Skeletal muscle tissue (tissue), 4 donors: ENCODE data around the gene BAIAP2L2. TPM values are rescaled to one million over a fixed set of nuclear protein-coding genes. Genes with fewer than 3 reads are reported as not detected.
A peak's percentile ranks its signal among the peaks of the same experiment; 100 is the strongest.

ENCODE experiments used
- H3K27ac ChIP-seq: one replicate; pipeline ENCODE4 v1.7.0; 2013; ENCODE audit warnings: mild to moderate bottlenecking, low read depth, low read length, inconsistent platforms
- H3K27me3 ChIP-seq, 3 donors: one replicate each; pipeline ENCODE4 v1.7.0; 2013; ENCODE audit warnings: low read length in 3 of 3; ENCODE audit not compliant: control insufficient read depth in 3 of 3, insufficient read depth in 3 of 3
- H3K36me3 ChIP-seq, 3 donors: one replicate each; pipeline ENCODE4 v1.7.0; 2013; ENCODE audit warnings: low read length in 3 of 3; ENCODE audit not compliant: control insufficient read depth in 3 of 3, insufficient read depth in 3 of 3
- H3K4me1 ChIP-seq, 3 donors: one replicate each; pipeline ENCODE4 v1.7.0; 2013; ENCODE audit warnings: low read length in 3 of 3, mild to moderate bottlenecking in 3 of 3; ENCODE audit not compliant: control insufficient read depth in 3 of 3, insufficient read depth in 3 of 3
- H3K4me3 ChIP-seq, 3 donors: one replicate each; pipeline ENCODE4 v1.7.0; 2013; ENCODE audit warnings: low read length in 3 of 3
- H3K9ac ChIP-seq, 3 donors: one replicate each; pipeline ENCODE4 v1.7.0; 2013; ENCODE audit warnings: low read length in 3 of 3, mild to moderate bottlenecking in 3 of 3, moderate library complexity in 2 of 3, low read depth in 1 of 3
- H3K9me3 ChIP-seq, 3 donors: one replicate each; pipeline ENCODE4 v1.7.0; 2013; ENCODE audit warnings: low read length in 3 of 3; ENCODE audit not compliant: control insufficient read depth in 3 of 3
- total RNA-seq: library from RNA; depleted of rRNA; stranded (reverse); fragments of >200 nt; gene quantifications from one replicate; pipeline ENCODE4 v1.2.3, GENCODE V29; 2014
- donor health status: Osteomylitis.

The BAIAP2L2 gene
- total RNA-seq, 1 donor from 2014 or later: not detected

DNA sequence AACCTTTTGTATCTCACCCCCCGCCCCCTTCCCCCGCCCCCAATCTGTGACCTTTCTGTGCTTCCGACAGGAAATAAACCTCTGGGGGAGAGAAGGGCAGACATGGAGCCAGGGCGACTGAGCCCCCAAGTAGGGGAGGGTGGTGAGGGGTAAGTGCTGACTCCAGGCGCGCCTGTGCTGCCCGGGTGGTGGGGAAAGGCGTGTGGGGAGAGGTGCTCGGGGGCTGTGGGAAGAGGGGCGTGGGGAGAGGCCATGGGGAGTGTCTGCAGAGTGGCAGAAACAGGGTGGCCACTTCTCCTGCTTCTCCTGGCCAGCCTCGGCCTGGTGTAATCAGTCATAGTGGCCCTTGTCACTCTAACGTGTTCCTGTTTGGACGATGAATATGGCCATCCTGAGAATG lies 34.5 kb downstream of the BAIAP2L2 start:
- peaks cover 0 to 8% (median 5%) of the 10 kb centered on the region in 3 donors for H3K27me3 ChIP-seq
- peaks cover 17 to 33% (median 23%) of the 10 kb centered on the region in 3 donors for H3K36me3 ChIP-seq
- no peak overlapping the region for H3K27ac ChIP-seq
- peaks cover 3 to 17% (median 9%) of the 10 kb centered on the region in 3 donors for H3K4me1 ChIP-seq
- H3K9ac ChIP-seq: no peak overlapping the region
- H3K4me3 ChIP-seq: no peak overlapping the region
- no peaks in the 10 kb centered on the region for H3K9me3 ChIP-seq

DNA sequence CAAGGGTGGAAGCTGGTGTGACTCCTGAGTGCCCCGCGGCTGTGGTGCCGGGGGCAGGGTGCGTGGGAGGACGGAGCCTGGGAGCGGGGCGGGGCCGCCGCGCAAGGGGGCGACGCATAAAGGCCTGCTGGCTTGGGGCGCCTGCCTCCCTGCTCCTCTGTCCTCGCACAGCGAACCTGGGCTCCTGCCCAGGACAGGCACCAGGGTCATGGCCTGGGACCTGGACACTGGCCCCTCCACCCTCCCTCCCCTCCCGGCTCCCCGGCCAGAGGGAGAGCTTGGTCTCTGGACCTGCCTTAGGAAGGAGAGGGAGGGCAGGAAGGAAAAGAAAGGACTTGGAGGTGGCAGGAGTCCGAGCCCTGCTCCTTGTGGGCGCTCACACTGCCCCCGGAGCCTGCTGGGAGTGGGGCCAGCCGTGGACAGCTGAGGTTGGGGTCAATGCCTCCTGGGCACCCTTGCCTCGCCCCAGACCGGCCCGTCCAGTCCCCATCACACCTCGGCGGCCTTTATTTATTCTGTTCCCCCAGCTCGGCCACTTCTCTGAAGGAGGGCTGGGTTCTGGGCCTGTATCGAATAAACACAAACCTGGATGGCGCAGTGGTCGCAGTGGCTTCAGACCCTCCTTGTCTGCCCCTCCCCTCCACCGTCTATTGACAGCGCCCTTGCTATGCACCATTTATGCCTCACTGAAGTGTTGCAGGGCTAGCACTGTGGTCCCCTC lies 35.2 kb downstream of the BAIAP2L2 start:
- no peak overlapping the region for H3K27ac ChIP-seq
- H3K9me3 ChIP-seq: no peaks in the 10 kb centered on the region
- H3K4me3 ChIP-seq: no peak overlapping the region
- H3K27me3 ChIP-seq: peaks cover 0 to 2% (median 0%) of the 10 kb centered on the region in 3 donors
- H3K9ac ChIP-seq: no peak overlapping the region
- peaks cover 17 to 33% (median 23%) of the 10 kb centered on the region in 3 donors for H3K36me3 ChIP-seq
- H3K4me1 ChIP-seq: peaks cover 7 to 20% (median 11%) of the 10 kb centered on the region in 3 donors

DNA sequence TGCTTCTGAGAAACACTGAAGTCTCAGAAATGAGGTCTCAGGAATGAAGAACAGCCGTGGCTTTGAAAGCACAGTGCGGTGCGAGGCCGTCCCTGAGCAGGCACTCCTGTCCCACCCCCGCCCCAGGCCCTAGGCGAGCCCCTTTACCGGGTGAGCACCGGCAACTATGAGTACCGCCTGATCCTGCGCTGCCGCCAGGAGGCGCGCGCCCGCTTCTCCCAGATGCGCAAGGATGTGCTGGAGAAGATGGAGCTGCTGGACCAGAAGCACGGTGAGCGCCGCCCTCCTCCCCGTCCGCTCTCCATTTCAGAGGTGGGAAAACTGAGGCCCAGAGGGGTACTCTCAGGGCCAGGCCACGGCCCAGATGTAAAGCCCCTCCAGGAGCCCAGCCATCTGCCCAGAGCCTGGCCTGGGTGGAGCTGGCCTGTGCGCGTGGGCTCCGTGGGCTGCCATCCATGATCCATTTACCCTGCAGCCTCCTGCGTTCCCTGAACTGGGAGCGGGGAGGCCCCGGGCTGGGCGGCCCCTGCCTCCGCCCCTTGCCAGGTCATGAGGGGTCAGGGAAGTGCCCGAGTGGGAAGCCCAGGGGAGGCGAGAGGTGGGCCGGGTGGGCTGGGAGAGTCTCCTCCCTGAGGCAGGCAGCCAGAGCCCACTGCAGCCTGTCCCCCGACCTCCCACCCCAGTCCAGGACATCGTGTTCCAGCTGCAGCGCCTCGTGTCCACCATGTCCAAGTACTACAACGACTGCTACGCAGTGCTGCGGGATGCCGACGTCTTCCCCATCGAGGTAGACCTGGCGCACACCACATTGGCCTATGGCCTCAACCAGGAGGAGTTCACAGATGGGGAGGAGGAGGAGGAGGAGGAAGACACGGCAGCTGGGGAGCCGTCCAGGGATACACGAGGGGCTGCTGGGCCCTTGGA lies 36.0 kb downstream of the BAIAP2L2 start:
- peaks cover 17 to 33% (median 23%) of the 10 kb centered on the region in 3 donors for H3K36me3 ChIP-seq

DNA sequence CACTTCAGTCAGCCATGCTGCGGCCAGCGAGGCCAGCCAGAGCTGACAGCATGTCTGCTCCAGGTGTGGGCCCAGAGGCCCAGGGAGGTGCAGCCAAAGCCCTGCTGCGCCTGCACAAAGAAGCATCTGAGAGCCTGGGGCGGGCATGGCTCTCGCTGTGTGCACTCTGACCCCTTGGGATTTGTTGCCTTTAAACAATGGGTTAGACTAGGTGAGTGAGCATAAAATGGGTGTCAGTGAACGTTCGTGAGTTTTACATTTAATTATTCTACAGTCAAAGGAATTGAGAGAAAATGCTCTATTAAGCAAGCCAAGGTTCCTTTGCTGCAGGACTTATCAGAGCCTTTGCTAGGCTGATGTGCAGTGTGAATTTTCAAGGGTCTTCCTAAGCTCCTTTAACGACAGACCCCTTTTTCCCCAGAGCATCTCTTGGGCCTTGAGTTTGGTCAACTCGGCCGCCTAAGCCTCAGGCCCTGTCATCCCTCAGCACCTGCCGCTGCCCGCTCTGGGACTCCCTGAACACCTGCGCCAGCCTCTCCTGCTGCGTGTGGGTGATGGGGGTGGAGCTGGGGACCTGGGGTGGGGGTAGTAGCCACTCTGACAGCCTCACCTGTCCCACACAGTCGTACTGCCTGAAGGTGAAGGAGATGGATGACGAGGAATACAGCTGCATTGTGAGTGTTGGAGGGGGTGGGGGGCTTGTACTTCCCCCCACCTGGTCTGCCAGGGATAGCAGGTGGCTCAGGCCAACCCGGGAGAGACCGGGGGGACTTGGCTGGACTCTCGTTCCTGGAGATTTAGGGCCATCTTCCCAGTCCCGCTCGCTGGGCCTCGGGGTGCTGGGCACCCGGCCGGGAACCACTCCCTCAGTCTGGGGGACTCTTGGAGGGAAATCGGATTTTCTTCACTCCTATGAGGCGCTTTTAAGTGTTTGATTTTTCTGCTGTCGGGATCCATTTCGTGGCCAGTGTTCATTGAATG lies 37.0 kb downstream of the BAIAP2L2 start:
- peaks cover 16 to 36% (median 25%) of the 10 kb centered on the region in 3 donors for H3K4me1 ChIP-seq
- no peaks in the 10 kb centered on the region for H3K9me3 ChIP-seq
- no peak overlapping the region for H3K4me3 ChIP-seq
- H3K9ac ChIP-seq: no peak overlapping the region
- no peak overlapping the region for H3K27ac ChIP-seq
- peaks cover 17 to 33% (median 23%) of the 10 kb centered on the region in 3 donors for H3K36me3 ChIP-seq
- H3K27me3 ChIP-seq: no peaks in the 10 kb centered on the region

More for the DNA sequence above, 36.0 kb downstream of the BAIAP2L2 start:
- Histone ChIP-seq H3K9ac (no peak overlapping the region), H3K27me3 (no peaks in the 10 kb centered on the region), H3K4me3 (no peak overlapping the region), H3K9me3 (no peaks in the 10 kb centered on the region), H3K27ac (no peak overlapping the region), H3K4me1 (peaks cover 13 to 27% (median 18%) of the 10 kb centered on the region in 3 donors)

DNA sequence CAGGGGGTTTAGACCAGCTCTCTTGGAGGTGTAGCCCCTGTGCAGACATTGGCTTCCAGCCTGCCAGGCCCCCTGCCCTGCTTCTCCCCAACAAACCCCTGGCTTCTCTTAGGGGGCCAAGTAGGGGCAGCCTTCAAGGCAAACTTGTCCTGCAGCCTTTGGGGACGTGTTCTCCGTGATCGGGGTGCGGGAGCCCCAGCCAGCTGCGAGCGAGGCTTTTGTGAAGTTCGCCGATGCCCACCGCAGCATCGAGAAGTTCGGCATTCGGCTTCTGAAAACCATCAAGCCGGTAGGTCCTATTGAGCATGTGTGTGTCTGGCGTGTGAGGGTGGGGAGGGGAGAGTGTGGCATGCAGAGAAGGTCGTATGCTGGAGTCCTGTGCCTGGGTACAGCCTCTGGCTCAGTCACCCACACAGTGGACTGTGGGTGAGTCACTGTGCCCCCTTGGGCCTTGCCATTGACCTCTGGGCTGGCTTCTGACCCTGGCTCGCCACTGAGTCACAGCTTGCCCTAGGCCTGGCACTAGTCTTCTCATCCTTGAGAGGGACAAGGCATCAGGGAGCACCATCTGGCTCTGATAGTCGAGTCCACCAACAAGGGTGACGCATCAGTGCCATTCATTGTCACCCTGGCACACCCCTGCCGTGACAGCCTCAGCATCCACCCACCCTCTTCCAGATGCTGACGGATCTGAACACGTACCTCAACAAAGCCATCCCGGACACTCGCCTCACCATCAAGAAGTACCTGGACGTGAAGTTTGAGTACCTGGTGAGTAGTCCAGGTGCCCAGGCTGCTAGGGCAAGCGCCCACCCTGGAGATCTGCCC lies 37.9 kb downstream of the BAIAP2L2 start:
- no peak overlapping the region for H3K4me3 ChIP-seq
- H3K9ac ChIP-seq: no peak overlapping the region

DNA sequence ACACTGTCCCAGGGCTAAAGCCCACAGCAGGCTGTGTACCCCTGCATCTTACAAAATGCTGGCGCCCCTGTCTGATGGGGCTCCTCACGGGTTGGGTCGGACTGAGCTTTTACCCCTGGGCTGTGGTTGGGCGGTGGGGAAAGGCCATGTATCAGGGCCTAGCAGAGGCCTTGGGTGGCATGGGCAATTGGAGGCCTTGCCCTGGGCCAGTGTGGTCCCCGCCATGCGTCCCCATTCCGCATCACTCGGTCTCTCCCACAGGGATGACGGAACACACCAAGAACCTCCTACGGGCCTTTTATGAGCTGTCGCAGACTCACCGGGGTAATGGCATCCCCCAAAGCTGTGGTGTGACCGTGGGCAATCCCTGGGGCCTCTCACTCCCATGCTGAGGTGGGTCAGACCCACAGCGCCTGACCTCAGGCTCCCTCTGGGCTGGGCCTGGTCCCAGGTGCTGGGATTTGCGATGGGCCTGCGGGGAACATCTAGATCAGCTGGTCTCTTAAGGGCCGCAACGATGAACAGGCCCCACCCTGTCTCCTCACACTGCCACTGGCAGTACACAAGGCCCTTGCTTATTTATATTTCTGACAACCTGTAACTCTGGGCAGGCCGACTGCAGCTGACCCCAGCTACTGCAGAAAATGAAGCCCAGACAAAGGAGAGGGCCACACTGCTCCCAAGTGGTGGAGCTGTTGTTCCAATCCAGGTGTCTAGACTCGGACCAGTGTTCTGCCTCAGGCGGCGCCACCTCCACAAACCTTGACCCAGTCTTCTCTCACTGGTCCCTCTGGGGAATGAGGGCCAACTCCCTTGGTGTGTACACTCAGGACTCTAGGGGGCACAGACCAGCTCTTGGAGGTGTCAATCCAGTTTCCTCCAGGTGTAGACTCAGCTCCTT lies 38.8 kb downstream of the BAIAP2L2 start:
- Histone ChIP-seq H3K27me3 (no peaks in the 10 kb centered on the region), H3K4me1 (peaks cover 33 to 52% (median 43%) of the 10 kb centered on the region in 3 donors), H3K9ac (peak overlapping the region in 1 of 3 donors; percentile 25), H3K27ac (peak overlapping the region; percentile 93), H3K4me3 (no peak overlapping the region), H3K9me3 (no peaks in the 10 kb centered on the region), H3K36me3 (peaks cover 21 to 30% (median 23%) of the 10 kb centered on the region in 3 donors)

More for the DNA sequence above, 37.9 kb downstream of the BAIAP2L2 start:
- Histone ChIP-seq H3K9me3 (no peaks in the 10 kb centered on the region), H3K27ac (no peak overlapping the region), H3K4me1 (peaks cover 25 to 45% (median 34%) of the 10 kb centered on the region in 3 donors), H3K27me3 (no peaks in the 10 kb centered on the region), H3K36me3 (peaks cover 21 to 33% (median 23%) of the 10 kb centered on the region in 3 donors)

DNA sequence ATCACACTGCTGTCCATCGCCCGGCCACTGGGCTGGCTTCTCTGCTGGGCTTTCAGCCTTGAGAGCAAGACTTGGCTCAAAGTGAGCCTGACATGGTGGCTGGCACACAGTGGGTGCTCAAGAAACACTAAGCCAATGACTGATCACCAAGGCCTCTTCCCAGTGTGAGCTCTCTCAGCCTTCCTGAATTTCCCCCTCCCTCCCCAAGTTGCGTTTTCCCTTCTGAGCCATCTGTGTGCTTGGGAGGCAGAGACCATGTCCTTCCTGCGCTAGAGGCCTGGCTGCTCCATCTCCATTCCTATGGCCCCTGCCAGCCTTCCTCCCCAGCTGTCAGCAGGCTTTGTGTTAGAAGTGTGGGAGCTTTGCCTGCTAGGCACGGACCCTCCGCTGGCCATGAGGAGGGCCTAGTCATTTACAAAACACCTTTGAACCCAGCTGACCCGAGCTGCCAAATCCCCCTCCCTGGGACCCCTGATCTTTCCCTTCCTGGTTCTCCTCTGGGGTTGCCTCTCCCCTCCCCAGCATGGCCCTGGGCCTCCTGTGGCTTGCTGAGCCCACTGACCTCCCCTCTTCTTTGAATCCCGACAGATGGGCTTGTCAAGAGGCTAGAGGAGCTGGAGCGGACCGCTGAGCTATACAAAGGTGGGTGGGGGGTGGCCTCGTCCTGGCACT lies 40.1 kb downstream of the BAIAP2L2 start:
- Histone ChIP-seq H3K4me3 (peak overlapping the region; percentile 24 to 55 (median 32)), H3K27me3 (no peaks in the 10 kb centered on the region), H3K4me1 (peaks cover 43 to 65% (median 56%) of the 10 kb centered on the region in 3 donors), H3K9me3 (no peaks in the 10 kb centered on the region), H3K9ac (peak overlapping the region; percentile 47 to 73 (median 48)), H3K27ac (peak overlapping the region; percentile 93), H3K36me3 (peaks cover 27 to 38% (median 31%) of the 10 kb centered on the region in 3 donors)
